Measurements from ENCODE around the gene CTSD.

The CTSD gene

DNA sequence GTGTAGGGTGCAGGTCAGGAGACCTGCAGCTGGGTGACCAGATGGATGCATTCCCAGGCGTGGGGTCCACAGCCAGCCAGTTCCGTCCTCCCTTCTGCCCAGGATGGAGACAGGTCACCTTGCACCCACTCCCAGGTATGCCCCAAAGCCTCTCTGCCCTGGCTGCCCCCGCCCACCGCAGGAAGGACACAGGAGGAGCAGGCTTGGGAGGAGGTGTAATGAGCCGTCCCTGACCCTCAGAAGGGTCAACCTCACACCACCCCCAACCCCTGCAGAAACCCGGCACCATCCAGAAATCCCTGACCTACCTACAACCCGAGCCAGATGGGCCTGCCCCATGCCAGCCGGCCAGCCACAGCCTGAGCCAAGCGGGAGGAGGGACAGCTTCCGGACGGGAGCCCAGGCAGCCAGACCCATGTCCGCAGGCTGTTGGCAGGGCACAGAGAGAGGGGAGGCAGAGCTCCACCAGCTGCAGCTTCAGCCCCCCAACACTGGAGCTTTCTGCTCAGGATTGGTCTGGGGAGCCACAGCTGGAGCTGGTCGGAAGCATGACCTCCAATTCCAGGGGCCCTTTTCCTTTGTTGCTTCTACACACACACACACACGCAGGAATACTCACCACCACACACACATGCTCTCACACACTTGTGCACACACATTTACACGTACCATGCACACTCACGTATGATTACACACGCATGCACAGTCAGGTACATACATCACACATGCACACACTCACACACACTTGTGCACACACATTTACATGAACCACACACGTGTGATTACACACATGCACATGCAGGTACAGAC, 18.6 kb downstream of the CTSD start:
- DNase-seq (ENCODE audit: low spot score), result no peak

GRCh38 chr11:1744137-1744886, 19.4 kb downstream of the CTSD start:
- DNase-seq (ENCODE audit: low spot score), result no peak

DNA sequence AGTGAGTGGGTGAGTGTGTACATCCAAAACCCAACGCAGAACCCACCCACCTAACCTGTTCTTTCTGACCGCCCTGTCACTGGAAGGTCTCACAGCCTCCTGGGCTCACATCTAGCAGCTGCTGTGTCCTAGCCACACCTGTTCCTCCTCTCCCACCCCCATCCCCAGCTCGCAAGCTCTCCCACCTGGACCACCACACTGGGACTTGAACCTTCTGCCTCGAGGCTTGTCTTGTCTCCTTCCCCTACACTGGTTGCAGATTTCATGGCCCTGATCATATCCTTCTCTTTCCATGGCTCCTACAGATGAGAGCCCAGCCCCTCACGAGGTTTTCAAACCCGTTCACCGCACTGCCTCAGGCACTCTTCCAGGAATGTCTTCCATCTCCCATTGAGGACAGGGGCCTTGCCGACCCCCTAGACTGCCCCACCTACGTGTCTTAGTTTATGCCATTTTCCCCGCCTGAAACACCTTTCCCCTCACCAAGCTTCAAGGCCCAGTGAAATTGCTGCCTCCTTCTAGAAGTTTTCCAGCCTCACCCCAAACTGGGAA, 20.1 kb downstream of the CTSD start:
- no peak for DNase-seq (ENCODE audit: low spot score)

- no peak for DNase-seq (ENCODE audit: low spot score)
Measured at GRCh38 chr11:1742869-1743584, 20.7 kb downstream of the CTSD start.

DNA sequence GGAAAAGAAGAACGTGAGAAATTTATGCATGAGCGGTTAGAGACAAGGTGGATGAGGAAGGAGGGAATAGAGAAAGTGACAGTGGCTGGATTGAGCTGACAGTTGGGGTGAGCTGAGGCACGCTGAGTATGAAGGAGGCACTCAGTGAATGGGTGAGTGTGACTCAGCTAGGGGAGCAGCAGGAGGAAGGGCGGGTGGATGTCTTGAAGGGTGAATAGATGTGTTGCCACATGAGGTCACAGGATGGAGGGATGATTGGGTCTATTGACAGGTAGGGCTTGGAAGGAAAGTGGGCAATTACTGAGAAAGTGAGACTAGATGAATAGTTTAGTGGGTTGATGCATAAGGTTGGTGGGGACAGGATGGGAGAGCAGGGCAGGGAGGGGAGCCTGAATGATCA, 21.4 kb downstream of the CTSD start:
- no peak for DNase-seq (ENCODE audit: low spot score)

DNA sequence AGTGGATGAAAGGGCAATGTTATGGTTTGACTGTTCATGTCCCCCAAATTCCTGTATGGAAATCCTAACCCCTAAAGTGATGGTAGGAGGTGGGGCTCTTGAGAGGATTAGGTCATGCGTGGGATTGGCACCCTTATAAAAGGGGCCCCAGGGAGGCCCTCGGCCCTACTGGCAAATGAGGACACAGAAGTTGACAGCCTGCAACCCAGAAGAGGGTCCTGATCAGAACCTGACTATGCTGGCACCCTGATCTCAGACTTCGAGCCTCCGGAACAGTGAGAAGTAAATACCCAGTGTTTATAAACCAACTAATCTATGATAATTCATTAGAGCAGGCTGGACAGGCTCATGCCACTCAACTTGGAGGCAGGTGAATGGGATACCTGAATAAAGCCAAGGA, 22.0 kb downstream of the CTSD start:
- no peak for DNase-seq (ENCODE audit: low spot score)

- no peak for DNase-seq (ENCODE audit: low spot score)
Measured at GRCh38 chr11:1740786-1741530, 22.8 kb downstream of the CTSD start.

- DNase-seq (ENCODE audit: low spot score), result no peak
Measured at GRCh38 chr11:1739576-1739975, 24.2 kb downstream of the CTSD start.

GRCh38 chr11:1738380-1738779, 25.3 kb downstream of the CTSD start:
- no peak for DNase-seq (ENCODE audit: low spot score)

DNA sequence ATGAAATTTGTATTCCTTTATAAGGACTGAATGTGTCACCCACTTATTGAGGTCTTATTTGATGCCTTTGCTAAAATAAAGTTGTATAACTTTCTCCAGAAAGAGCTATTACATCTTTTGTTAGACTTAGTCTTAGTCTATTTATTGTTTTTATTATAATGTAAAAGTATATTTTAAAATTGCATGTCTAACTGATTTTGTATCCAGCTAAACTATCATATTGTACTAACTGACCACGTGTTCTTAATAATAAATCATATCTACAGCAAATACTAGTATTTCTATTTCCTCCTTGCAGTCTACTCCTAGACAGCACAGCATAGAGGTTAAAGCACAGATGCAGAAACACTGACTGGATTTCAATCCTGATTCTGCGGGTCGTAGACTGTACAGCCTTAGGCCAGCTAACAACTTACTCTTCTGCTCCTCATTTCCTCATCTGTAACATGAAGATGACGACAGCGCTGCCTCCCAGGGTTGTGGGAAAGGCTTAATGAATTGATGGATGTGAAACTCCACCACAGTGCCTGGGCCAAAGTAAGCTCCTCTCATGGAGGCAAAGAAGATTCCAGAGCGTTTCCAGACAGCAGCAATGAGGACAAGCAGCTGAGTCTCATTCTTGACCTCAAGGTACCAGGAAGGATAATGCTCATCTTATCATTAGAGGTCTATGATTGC, 26.5 kb downstream of the CTSD start:
- no peak for DNase-seq (ENCODE audit: low spot score)

GRCh38 chr11:1736447-1736992, 27.2 kb downstream of the CTSD start:
- DNase-seq (ENCODE audit: low spot score), result no peak

DNA sequence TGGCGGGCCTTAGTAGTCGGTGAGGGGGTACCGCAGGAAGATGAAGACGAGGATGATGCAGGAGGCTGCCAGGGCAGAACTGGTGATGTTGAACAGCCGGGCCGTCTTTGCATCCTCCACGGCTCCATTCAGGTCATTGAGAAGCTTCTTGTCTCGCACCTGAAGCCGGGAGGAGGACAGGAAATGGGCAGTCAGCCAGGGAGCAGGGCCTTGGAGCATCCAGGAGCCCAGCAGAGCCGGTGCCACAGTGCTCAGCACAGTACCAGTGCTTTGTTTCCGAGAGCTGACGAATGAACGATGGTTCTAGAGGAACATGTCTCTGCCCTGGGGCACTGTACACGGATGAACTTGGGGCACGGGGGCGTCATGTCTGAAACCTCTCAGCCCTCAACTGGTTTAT, 28.5 kb downstream of the CTSD start:
- DNase-seq (ENCODE audit: low spot score), result no peak

DNA sequence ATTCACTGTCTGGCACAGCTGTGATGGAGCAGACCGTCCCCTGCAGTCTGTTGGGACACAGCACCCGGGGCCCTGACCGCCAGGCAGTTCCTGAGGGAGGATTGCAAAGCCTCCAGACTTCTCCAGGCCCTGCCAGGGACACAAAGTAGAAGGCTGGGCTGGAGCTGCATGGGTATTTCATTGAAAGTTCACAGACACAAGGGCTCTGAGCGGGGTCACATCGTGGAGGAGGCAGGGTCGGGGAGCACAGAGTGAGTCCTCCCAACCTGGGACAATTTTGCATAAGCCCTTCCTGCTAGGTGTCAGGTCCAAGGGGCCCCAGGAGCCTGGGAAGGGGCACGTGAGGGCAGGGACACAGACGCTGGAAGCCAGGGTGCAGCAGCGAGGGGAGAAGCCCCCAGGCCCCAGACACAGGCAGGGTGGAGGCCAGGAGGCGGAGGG, 29.1 kb downstream of the CTSD start:
- DNase-seq (ENCODE audit: low spot score), result no peak

GRCh38 chr11:1733716-1734640, 29.7 kb downstream of the CTSD start:
- no peak for DNase-seq (ENCODE audit: low spot score)

- peak; percentile 32 for DNase-seq (ENCODE audit: low spot score)
Measured at GRCh38 chr11:1733009-1733715, 30.6 kb downstream of the CTSD start.

- DNase-seq (ENCODE audit: low spot score), result peak; percentile 27
Measured at GRCh38 chr11:1732418-1733008, 31.2 kb downstream of the CTSD start.

GRCh38 chr11:1731451-1732059, 32.2 kb downstream of the CTSD start:
- DNase-seq (ENCODE audit: low spot score), result no peak

DNA sequence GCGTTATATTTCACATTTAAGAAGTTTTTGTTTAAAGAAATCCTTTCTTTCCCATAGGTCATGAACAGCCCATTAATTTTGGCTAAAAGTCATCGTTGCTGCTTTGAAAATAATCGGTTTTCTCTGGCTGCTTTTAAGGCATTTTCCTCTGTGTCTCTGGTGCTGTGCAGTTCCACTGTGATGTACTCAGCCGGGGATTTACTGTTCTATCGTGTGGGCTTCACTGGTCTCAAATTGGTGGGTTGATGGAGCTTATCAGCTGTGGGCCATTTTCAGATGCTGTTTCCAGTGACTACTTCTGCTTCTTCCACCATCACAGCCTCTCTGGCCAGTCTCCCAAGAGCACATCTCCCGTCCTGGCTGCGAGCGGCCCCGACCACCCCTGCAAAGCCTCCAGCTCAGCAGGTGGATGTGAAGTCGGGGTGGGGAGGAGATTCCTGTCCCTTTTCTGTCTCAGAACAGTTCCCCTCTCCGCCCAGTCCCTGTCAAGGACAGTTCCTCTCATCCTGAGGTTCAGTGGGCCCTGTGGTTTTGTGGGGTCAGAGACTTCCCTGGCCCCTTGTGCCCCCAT, 33.6 kb downstream of the CTSD start:
- DNase-seq (ENCODE audit: low spot score), result no peak
